Measurements from ENCODE around the gene PDE7B. TPM values are rescaled to one million over a fixed set of nuclear protein-coding genes. Genes with fewer than 3 reads are reported as not detected.

Gene PDE7B
- polyA plus RNA-seq, 1 donor (not counting 4 experiments of a cell fraction or from before 2014, with no cell fraction given), result 0.01 TPM

DNA sequence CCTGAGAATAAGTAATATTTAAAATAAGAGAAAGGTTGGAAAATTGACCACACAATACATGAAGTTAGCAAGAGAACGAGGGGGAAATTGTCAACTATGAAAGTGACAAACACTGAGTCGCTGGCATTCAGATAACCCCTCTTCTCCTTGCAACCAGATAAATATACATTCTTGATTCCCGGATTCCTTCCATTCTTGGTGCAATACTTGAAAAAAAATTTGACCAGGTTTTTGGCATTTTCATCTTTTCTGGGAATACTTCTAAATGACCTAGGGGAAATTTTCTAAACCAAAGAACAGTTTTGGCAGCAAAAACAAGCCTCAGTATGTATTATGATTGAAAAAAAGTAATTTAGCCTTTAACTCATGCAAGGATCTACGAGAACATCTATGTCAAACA, 164.0 kb downstream of the PDE7B start:
- dilution Hi-C loops (cut with MboI; ENCODE audit: extremely low pct_ligation_motif_present, low sequenced_read_pairs), result no loop called here
- Histone ChIP-seq H3K9me3 (ENCODE audit: control insufficient read depth, low read depth, low read length) (no peaks in the 10 kb centered on the region), H3K4me1 (ENCODE audit: control insufficient read depth, extremely low read depth, insufficient read depth, low read length) (no peaks in the 10 kb centered on the region), H3K4me3 (ENCODE audit: control insufficient read depth in 2 of 3, extremely low read depth in 1 of 3, insufficient read depth in 2 of 3, low read depth in 1 of 3, low read length in 3 of 3) (no peak overlapping the region), H3K4me2 (ENCODE audit: control insufficient read depth, extremely low read depth, insufficient read depth, low read depth, low read length) (no peak overlapping the region), H3K27me3 (ENCODE audit: control insufficient read depth, extremely low read depth, insufficient read depth, low read length) (no peaks in the 10 kb centered on the region), H3K27ac (ENCODE audit: control insufficient read depth, insufficient read depth, low read length) (no peak overlapping the region), H3K79me2 (ENCODE audit: control insufficient read depth, insufficient read depth, low read length) (no peaks in the 10 kb centered on the region), H2AFZ (ENCODE audit: control insufficient read depth, low read length) (no peak overlapping the region), H4K20me1 (ENCODE audit: control insufficient read depth, extremely low read depth, insufficient read depth, low read length) (no peaks in the 10 kb centered on the region), H3K36me3 (ENCODE audit: control insufficient read depth in 2 of 2, extremely low read depth in 1 of 2, insufficient read depth in 2 of 2, low read length in 2 of 2) (no peaks in the 10 kb centered on the region), H3K9me1 (ENCODE audit: control insufficient read depth, extremely low read depth, insufficient read depth, low read length) (no peaks in the 10 kb centered on the region), H3K9ac (ENCODE audit: control insufficient read depth, extremely low read depth, insufficient read depth, low read length) (no peak overlapping the region)
- no peak for TF ChIP-seq EZH2 (IDR thresholded peaks at IDR 0.05; ENCODE audit: low read length)
- TF ChIP-seq, protein P1, sequence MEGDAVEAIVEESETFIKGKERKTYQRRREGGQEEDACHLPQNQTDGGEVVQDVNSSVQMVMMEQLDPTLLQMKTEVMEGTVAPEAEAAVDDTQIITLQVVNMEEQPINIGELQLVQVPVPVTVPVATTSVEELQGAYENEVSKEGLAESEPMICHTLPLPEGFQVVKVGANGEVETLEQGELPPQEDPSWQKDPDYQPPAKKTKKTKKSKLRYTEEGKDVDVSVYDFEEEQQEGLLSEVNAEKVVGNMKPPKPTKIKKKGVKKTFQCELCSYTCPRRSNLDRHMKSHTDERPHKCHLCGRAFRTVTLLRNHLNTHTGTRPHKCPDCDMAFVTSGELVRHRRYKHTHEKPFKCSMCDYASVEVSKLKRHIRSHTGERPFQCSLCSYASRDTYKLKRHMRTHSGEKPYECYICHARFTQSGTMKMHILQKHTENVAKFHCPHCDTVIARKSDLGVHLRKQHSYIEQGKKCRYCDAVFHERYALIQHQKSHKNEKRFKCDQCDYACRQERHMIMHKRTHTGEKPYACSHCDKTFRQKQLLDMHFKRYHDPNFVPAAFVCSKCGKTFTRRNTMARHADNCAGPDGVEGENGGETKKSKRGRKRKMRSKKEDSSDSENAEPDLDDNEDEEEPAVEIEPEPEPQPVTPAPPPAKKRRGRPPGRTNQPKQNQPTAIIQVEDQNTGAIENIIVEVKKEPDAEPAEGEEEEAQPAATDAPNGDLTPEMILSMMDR (optimal IDR thresholded peaks at IDR 0.05 in 1 of 3, IDR thresholded peaks at IDR 0.05 in 1 of 3, conservative IDR thresholded peaks at IDR 0.05 in 1 of 3; ENCODE audit: extremely low read depth in 1 of 3, insufficient read depth in 2 of 3, low read length in 3 of 3), result no peak
- FAIRE-seq (no peak), DNase-seq (ENCODE audit: low read depth, low spot score) (no peak)

DNA sequence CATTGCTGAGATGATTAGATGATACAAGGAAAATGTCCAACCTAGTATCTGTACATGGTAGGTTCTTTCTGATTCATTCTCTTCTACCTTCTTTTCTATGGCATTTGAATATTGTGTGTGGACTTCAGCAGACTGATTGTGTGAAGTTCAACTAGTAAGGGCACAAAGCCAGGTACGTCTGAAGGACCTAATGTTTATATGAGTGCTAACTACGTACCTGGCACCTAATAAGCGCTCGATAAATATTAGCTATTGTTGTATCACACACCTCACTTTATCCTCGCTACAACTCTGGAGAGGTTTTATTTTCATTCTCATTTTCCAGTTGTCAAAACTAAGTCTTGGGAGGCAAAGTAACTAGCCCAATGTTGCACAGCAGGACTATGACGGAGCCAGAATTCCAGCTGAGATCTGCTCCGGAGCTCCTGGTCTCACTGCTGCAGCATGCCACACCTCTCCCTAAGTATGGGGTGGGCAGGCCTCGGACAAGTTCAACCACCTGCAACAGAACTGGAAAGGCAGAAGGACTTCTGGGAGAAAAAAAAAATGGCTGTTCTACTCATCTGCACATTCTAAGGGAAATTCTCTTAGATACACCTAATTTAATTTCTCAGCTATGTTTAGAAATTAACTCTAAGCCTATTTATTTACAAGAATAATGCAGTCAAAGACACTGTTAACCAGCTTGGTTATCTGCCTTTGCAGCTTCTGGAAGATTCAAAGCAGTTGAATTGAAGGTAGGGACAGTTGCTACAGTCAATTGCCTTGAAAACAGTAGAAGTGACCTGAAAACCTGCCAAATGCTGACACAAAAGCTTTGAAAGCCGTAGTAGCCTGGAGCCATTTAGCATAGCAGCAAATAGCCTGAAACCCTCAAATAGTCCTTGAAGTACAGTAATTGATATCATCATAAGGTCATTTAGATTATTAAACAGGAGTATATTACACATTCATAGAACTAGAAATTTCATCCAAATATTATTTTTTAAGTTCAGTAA, 165.0 kb downstream of the PDE7B start:
- Histone ChIP-seq H3K9ac (ENCODE audit: control insufficient read depth, extremely low read depth, insufficient read depth, low read length) (no peak overlapping the region), H4K20me1 (ENCODE audit: control insufficient read depth, extremely low read depth, insufficient read depth, low read length) (no peaks in the 10 kb centered on the region), H3K79me2 (ENCODE audit: control insufficient read depth, insufficient read depth, low read length) (no peaks in the 10 kb centered on the region), H3K9me3 (ENCODE audit: control insufficient read depth, low read depth, low read length) (no peaks in the 10 kb centered on the region), H2AFZ (ENCODE audit: control insufficient read depth, low read length) (no peak overlapping the region), H3K36me3 (ENCODE audit: control insufficient read depth in 2 of 2, extremely low read depth in 1 of 2, insufficient read depth in 2 of 2, low read length in 2 of 2) (no peaks in the 10 kb centered on the region), H3K27ac (ENCODE audit: control insufficient read depth, insufficient read depth, low read length) (no peak overlapping the region), H3K4me1 (ENCODE audit: control insufficient read depth, extremely low read depth, insufficient read depth, low read length) (no peaks in the 10 kb centered on the region), H3K27me3 (ENCODE audit: control insufficient read depth, extremely low read depth, insufficient read depth, low read length) (no peaks in the 10 kb centered on the region), H3K4me2 (ENCODE audit: control insufficient read depth, extremely low read depth, insufficient read depth, low read depth, low read length) (no peak overlapping the region), H3K4me3 (ENCODE audit: control insufficient read depth in 2 of 3, extremely low read depth in 1 of 3, insufficient read depth in 2 of 3, low read depth in 1 of 3, low read length in 3 of 3) (no peak overlapping the region), H3K9me1 (ENCODE audit: control insufficient read depth, extremely low read depth, insufficient read depth, low read length) (no peaks in the 10 kb centered on the region)
- TF ChIP-seq, protein P1 (optimal IDR thresholded peaks at IDR 0.05 in 1 of 3, IDR thresholded peaks at IDR 0.05 in 1 of 3, conservative IDR thresholded peaks at IDR 0.05 in 1 of 3; ENCODE audit: extremely low read depth in 1 of 3, insufficient read depth in 2 of 3, low read length in 3 of 3), result no peak
- TF ChIP-seq EZH2 (IDR thresholded peaks at IDR 0.05; ENCODE audit: low read length), result no peak
- DNase-seq (ENCODE audit: low read depth, low spot score), result no peak
- dilution Hi-C loops (cut with MboI; ENCODE audit: extremely low pct_ligation_motif_present, low sequenced_read_pairs), result no loop called here
- no peak for FAIRE-seq
